Melanocyte of skin (primary cell): Measurements from ENCODE around the gene FCHO2. TPM values are rescaled to one million over a fixed set of nuclear protein-coding genes. Genes with fewer than 3 reads are reported as not detected.

Experiments used
- total RNA-seq, 2 donors: library from RNA; depleted of rRNA; stranded (reverse); fragments of >200 nt; gene quantifications; 2 replicates each; pipeline ENCODE4 v1.2.3, GENCODE V29; 2012

Gene FCHO2
- 10 to 100 TPM in 1 of 2 donors, 1 to 10 TPM in 1; 9.3 to 13.7 TPM for total RNA-seq

GRCh38 chr5:72955768-72956323 lies at the start of gene FCHO2:
Gene FCHO2, plus strand, starts transcription at chr5:72956041. Its CDS starts 56 bp downstream, at chr5:72956097.

DNA sequence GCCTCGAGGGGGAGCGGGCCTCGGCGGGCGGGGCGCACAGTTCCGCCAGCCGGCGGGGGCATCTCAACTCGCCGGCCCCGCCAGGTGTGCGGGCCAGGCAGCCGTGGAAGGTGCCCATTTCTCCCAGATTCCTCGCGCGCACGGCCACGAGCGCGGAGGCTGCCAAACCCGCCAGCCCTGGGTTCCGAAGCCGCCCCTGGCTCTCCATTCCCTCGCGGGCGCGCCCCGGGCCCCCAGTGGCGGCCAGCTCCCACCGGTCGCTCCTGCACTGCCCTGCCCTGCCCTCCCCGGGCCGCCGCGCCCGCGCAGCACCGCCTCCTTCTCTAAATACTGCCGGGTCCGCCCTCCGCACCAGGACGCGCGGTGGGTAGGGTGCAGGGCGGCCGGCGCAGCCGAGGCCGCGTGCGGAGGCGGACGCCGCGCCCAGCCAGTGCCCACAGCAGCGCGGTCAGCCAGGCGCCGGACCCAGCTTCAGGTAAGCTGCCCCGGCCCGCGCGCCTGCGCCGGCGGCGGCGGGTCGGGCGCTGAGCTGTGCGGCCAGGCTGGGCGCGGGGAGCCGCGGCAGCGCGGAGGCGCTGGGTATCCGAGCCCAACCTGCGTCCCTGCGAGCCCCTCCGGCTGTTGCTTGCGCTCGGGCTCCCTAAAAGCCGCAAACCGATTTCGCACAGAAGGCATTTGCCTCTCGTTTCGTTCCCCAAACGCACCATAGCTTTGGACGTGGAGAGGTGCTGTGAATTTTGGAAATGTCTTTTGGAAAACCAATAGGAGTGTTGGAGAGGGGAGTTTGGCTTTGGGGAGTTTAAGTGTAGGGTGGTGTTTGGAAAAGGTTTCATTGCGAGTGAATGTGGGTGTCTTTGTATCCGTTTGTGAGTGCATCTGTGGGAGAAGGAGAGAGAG lies 164.6 kb downstream of the FCHO2 start, which contains the start of gene TMEM171:
Gene TMEM171 (plus strand): TSS at position 354 of the 897 bp plus-strand sequence. CDS start 2,799 bp downstream, outside the sequence.

Other genes starting within 250 kb of the FCHO2 start
- gene TNPO1, start 139.4 kb upstream of the FCHO2 start, total RNA-seq = 100 to 1,000 TPM; 253 to 364 TPM
- gene TMEM171, start 164.5 kb downstream of the FCHO2 start, total RNA-seq = 10 to 100 TPM in 1 of 2 donors, 1 to 10 TPM in 1; 8.6 to 31.6 TPM
- not detected for gene TMEM174, start 217.2 kb downstream of the FCHO2 start, total RNA-seq